ENCODE results near the gene CUX1.

DNA sequence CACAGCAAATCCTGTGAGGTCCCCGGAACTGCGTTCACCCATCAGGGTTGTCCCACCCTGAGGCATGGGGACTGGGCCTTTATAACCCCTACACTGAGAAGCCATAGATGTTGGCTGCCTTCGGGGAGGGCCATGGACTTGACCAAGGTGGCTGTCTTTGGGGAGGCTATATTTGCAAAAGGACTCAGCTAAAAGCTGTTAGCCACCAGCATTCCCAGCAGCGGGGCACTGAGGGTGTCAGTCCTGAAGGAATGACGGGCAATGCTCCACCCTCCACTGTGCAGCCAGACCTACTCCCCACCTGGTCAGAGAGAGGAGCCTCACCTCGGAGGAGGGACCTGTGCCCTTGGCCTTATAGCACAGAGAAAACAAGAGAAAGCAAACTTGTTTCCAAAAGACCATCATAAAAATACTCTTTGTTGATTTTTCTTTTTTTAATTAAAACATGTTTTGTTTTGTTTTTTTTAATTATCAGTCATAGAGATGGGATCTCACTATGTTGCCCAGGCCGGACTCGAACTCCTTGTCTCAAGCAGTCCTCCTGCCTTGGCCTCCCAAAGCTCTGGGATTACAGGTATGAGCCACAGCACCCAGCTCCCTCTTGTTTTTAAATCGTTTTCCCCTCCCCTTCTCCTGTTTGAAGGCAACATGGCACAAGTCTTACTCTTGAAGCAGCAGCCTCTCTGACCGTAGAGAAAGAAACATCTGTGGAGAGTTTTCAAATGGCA is 26.7 kb upstream of the CUX1 start:
- TF ChIP-seq EZH2 (IDR thresholded peaks at IDR 0.05; ENCODE audit: low read length, missing control alignments) = no peak
- TF ChIP-seq, protein P1, sequence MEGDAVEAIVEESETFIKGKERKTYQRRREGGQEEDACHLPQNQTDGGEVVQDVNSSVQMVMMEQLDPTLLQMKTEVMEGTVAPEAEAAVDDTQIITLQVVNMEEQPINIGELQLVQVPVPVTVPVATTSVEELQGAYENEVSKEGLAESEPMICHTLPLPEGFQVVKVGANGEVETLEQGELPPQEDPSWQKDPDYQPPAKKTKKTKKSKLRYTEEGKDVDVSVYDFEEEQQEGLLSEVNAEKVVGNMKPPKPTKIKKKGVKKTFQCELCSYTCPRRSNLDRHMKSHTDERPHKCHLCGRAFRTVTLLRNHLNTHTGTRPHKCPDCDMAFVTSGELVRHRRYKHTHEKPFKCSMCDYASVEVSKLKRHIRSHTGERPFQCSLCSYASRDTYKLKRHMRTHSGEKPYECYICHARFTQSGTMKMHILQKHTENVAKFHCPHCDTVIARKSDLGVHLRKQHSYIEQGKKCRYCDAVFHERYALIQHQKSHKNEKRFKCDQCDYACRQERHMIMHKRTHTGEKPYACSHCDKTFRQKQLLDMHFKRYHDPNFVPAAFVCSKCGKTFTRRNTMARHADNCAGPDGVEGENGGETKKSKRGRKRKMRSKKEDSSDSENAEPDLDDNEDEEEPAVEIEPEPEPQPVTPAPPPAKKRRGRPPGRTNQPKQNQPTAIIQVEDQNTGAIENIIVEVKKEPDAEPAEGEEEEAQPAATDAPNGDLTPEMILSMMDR (conservative IDR thresholded peaks at IDR 0.05 in 1 of 2, IDR thresholded peaks at IDR 0.05 in 1 of 2; ENCODE audit: low read depth in 1 of 2, low read length in 2 of 2) = no peak

All from fibroblast of lung (primary cell).